Smooth muscle cell (in vitro differentiated cells): Measurements from ENCODE around the gene PNRC1. TPM values are rescaled to one million over a fixed set of nuclear protein-coding genes. Genes with fewer than 3 reads are reported as not detected.
A peak's percentile ranks its signal among the peaks of the same experiment; 100 is the strongest.

Source experiments
- DNase-seq: peaks from one replicate; lab custom pipeline; 2025; ENCODE audit not compliant: unreplicated experiment; lab: John Stamatoyannopoulos, UW
- H2AFZ ChIP-seq: fragments of 200-600 bp; sonication (generic); 2 replicates; pipeline ENCODE4 v1.6.0; 2016; ENCODE audit warnings: antibody characterized with exemption, low read depth, mild to moderate bottlenecking
- H3F3A ChIP-seq: fragments of 200-600 bp; sonication (generic); 2 replicates; pipeline ENCODE4 v1.6.0; 2017; ENCODE audit warnings: antibody characterized with exemption, low read depth
- H3K27ac ChIP-seq: fragments of 200-600 bp; sonication (generic); 2 replicates; pipeline ENCODE4 v1.5.1; 2016; ENCODE audit warnings: low read depth, mild to moderate bottlenecking
- H3K27me3 ChIP-seq: fragments of 200-600 bp; sonication (generic); 2 replicates; pipeline ENCODE4 v1.6.1; 2016; ENCODE audit warnings: low read depth, mild to moderate bottlenecking
- H3K36me3 ChIP-seq: fragments of 200-600 bp; sonication (generic); 2 replicates; pipeline ENCODE4 v1.5.1; 2016; ENCODE audit warnings: low read depth
- H3K4me1 ChIP-seq: fragments of 200-600 bp; sonication (generic); 2 replicates; pipeline ENCODE4 v1.5.1; 2016; ENCODE audit warnings: low read depth
- H3K4me2 ChIP-seq: fragments of 200-600 bp; sonication (generic); 2 replicates; pipeline ENCODE4 v1.6.0; 2016; ENCODE audit warnings: mild to moderate bottlenecking
- H3K4me3 ChIP-seq: fragments of 200-600 bp; sonication (generic); 2 replicates; pipeline ENCODE4 v1.5.1; 2016; ENCODE audit warnings: mild to moderate bottlenecking
- H3K79me2 ChIP-seq: fragments of 200-600 bp; sonication (generic); 2 replicates; pipeline ENCODE4 v1.6.0; 2016; ENCODE audit warnings: low read depth, mild to moderate bottlenecking
- H3K9ac ChIP-seq: fragments of 200-600 bp; sonication (generic); 2 replicates; pipeline ENCODE4 v1.6.0; 2016; ENCODE audit warnings: low read depth
- H3K9me3 ChIP-seq: fragments of 200-600 bp; sonication (generic); replicated peaks from 2 replicates; pipeline ENCODE4 v1.5.1; 2016; ENCODE audit warnings: low read depth
- H4K20me1 ChIP-seq: fragments of 200-600 bp; sonication (generic); 2 replicates; pipeline ENCODE4 v1.6.0; 2016; ENCODE audit warnings: low read depth
- CTCF ChIP-seq: fragments of 200-600 bp; sonication (generic); IDR thresholded peaks from 2 replicates; pipeline ENCODE4 v1.5.1; 2017; ENCODE audit warnings: borderline replicate concordance, mild to moderate bottlenecking, antibody characterized with exemption; ENCODE audit not compliant: insufficient read depth, poor library complexity, severe bottlenecking
- WGBS: methylation state at CpG from one replicate; pipeline ENCODE4 v1.1.7; 2016; ENCODE audit warnings: low lambda C conversion rate; 5-methylcytosine and 5-hydroxymethylcytosine counted together
- polyA plus RNA-seq: library from polyadenylated mRNA; unstranded; fragments of >200 nt; fragmentation: Nextera tagmentation; extraction: Ambion mirVana; gene quantifications from 2 replicates; pipeline ENCODE4 v1.2.1, GENCODE V29; 2016
- total RNA-seq: library from RNA; depleted of rRNA; stranded (reverse); fragments of >200 nt; gene quantifications from 2 replicates; pipeline ENCODE4 v1.2.3, GENCODE V29; 2014

The PNRC1 gene
- total and polyA plus RNA-seq, 2 experiments from 2014 or later, result 188 to 198 TPM

- Histone ChIP-seq H3F3A (peaks cover 32% of the 10 kb centered on the region), H3K9ac (no peak overlapping the region), H2AFZ (no peak overlapping the region), H3K4me1 (peaks cover 18% of the 10 kb centered on the region), H4K20me1 (peaks cover 84% of the 10 kb centered on the region), H3K27me3 (no peaks in the 10 kb centered on the region), H3K36me3 (peaks cover 21% of the 10 kb centered on the region), H3K9me3 (no peaks in the 10 kb centered on the region), H3K27ac (peak overlapping the region; percentile 99), H3K79me2 (peaks cover 50% of the 10 kb centered on the region), H3K4me2 (no peak overlapping the region), H3K4me3 (no peak overlapping the region)
- no peak for DNase-seq
- 94% methylated on average over 12 of the region's 12 CpGs for WGBS
- no peak for TF ChIP-seq CTCF
Measured at GRCh38 chr6:89085409-89086205, 5.1 kb downstream of the PNRC1 start.

- WGBS, result 78% methylated on average over 1 of the region's 1 CpG
- Histone ChIP-seq H3F3A (peaks cover 32% of the 10 kb centered on the region), H3K9me3 (no peaks in the 10 kb centered on the region)
Measured at GRCh38 chr6:89087881-89088280, 7.3 kb downstream of the PNRC1 start.

GRCh38 chr6:89098461-89098860, 17.9 kb downstream of the PNRC1 start:
- DNase-seq, result no peak
- Histone ChIP-seq H3K36me3 (no peaks in the 10 kb centered on the region), H3K9ac (no peak overlapping the region), H3K4me2 (no peak overlapping the region), H2AFZ (no peak overlapping the region), H3K27me3 (no peaks in the 10 kb centered on the region), H3K4me1 (no peaks in the 10 kb centered on the region), H3K9me3 (no peaks in the 10 kb centered on the region), H3F3A (no peaks in the 10 kb centered on the region), H4K20me1 (peaks cover 3% of the 10 kb centered on the region), H3K79me2 (no peaks in the 10 kb centered on the region), H3K4me3 (no peak overlapping the region), H3K27ac (no peak overlapping the region)
- no peak for TF ChIP-seq CTCF
- WGBS, result 95% methylated on average over 8 of the region's 8 CpGs

More at GRCh38 chr6:89087881-89088280, 7.3 kb downstream of the PNRC1 start:
- no peaks in the 10 kb centered on the region for H3K27me3 ChIP-seq
- peaks cover 21% of the 10 kb centered on the region for H3K36me3 ChIP-seq
- H2AFZ ChIP-seq, result no peak overlapping the region
- H4K20me1 ChIP-seq, result peaks cover 74% of the 10 kb centered on the region
- H3K27ac ChIP-seq, result peak overlapping the region; percentile 1
- DNase-seq, result no peak
- no peak overlapping the region for H3K4me3 ChIP-seq
- no peak for TF ChIP-seq CTCF
- peaks cover 29% of the 10 kb centered on the region for H3K79me2 ChIP-seq
- H3K4me2 ChIP-seq, result no peak overlapping the region
- H3K4me1 ChIP-seq, result peaks cover 17% of the 10 kb centered on the region
- H3K9ac ChIP-seq, result no peak overlapping the region

- 98% methylated on average over 2 of the region's 2 CpGs for WGBS
- Histone ChIP-seq H3K9ac (no peak overlapping the region), H3K27me3 (no peaks in the 10 kb centered on the region), H3K4me1 (no peaks in the 10 kb centered on the region), H4K20me1 (peaks cover 3% of the 10 kb centered on the region), H3K4me3 (no peak overlapping the region), H3K9me3 (no peaks in the 10 kb centered on the region), H3K79me2 (no peaks in the 10 kb centered on the region), H3F3A (no peaks in the 10 kb centered on the region), H2AFZ (no peak overlapping the region), H3K27ac (no peak overlapping the region), H3K36me3 (no peaks in the 10 kb centered on the region), H3K4me2 (no peak overlapping the region)
- DNase-seq, result no peak
- TF ChIP-seq CTCF, result no peak
Measured at GRCh38 chr6:89100114-89100513, 19.6 kb downstream of the PNRC1 start.
